ENCODE measurements around the gene BDNF. TPM values are rescaled to one million over a fixed set of nuclear protein-coding genes. Genes with fewer than 3 reads are reported as not detected.
"Not testable (repeated sequence)": the region's sequence is repeated elsewhere in the genome, so short reads cannot be mapped to it uniquely, and the experiment has no call there.

BDNF gene
- total RNA-seq, 4 donors from 2014 or later, result 0.93 to 4.6 (median 1.5) TPM

GRCh38 chr11:27673979-27674663, 26.1 kb downstream of the BDNF start:
- TF ChIP-seq POLR2A (IDR thresholded peaks at IDR 0.05), result no peak
- no peak for TF ChIP-seq CTCF (IDR thresholded peaks at IDR 0.05)
- H3K4me3 ChIP-seq (ENCODE audit: low read depth, poor library complexity, severe bottlenecking), result no peak overlapping the region
- WGBS, 2 donors, result 39 to 44% methylated on average over 6 of the region's 6 CpGs
- no peak for DNase-seq (ENCODE audit: low spot score in 2 of 2)
- intact Hi-C loops (cut with DNase I; ENCODE audit: low total_unique reads), result loop anchor here (10.0 kb wide), 1 partner anchor 431 kb away; the partner anchor contains the start of genes KIF18A and METTL15

GRCh38 chr11:27672836-27673464, 27.3 kb downstream of the BDNF start:
- TF ChIP-seq POLR2A (IDR thresholded peaks at IDR 0.05), result no peak
- no peak for TF ChIP-seq CTCF (IDR thresholded peaks at IDR 0.05)
- H3K4me3 ChIP-seq (ENCODE audit: low read depth, poor library complexity, severe bottlenecking), result no peak overlapping the region
- WGBS, 2 donors, result 60 to 65% methylated on average over 2 of the region's 2 CpGs
- intact Hi-C loops (cut with DNase I; ENCODE audit: low total_unique reads), result loop anchor here (10.0 kb wide), 1 partner anchor 432 kb away; the partner anchor contains the start of genes KIF18A and METTL15
- peak in 1 of 2 donors; percentile 21 for DNase-seq (ENCODE audit: low spot score in 2 of 2)

GRCh38 chr11:27665508-27666101, 34.6 kb downstream of the BDNF start:
- 89 to 90% methylated on average over 11 of the region's 11 CpGs for WGBS, 2 donors
- DNase-seq (ENCODE audit: low spot score in 2 of 2), result not testable (repeated sequence)

GRCh38 chr11:27663326-27663725, 36.9 kb downstream of the BDNF start:
- TF ChIP-seq POLR2A (IDR thresholded peaks at IDR 0.05), result no peak
- TF ChIP-seq CTCF (IDR thresholded peaks at IDR 0.05), result no peak
- H3K4me3 ChIP-seq (ENCODE audit: low read depth, poor library complexity, severe bottlenecking), result no peak overlapping the region
- no peak for DNase-seq (ENCODE audit: low spot score in 2 of 2)
- 90 to 93% methylated on average over 2 of the region's 2 CpGs for WGBS, 2 donors
- intact Hi-C loops (cut with DNase I; ENCODE audit: low total_unique reads), result no loop called here

More at GRCh38 chr11:27665508-27666101, 34.6 kb downstream of the BDNF start:
- intact Hi-C loops (cut with DNase I; ENCODE audit: low total_unique reads); H3K4me3 ChIP-seq (ENCODE audit: low read depth, poor library complexity, severe bottlenecking): not testable (repeated sequence)

- no peak for DNase-seq (ENCODE audit: low spot score in 2 of 2)
- 42 to 47% methylated on average over 3 of the region's 3 CpGs for WGBS, 2 donors
- intact Hi-C loops (cut with DNase I; ENCODE audit: low total_unique reads), result no loop called here
These were observed 40.1 kb downstream of the BDNF start for GRCh38 chr11:27660171-27660570.

More at GRCh38 chr11:27660171-27660570, 40.1 kb downstream of the BDNF start:
- no peak for TF ChIP-seq POLR2A (IDR thresholded peaks at IDR 0.05)
- TF ChIP-seq CTCF (IDR thresholded peaks at IDR 0.05), result no peak
- H3K4me3 ChIP-seq (ENCODE audit: low read depth, poor library complexity, severe bottlenecking), result no peak overlapping the region

Measured in lower leg skin (tissue), 4 donors.